SKM-1 treated with dmso at 0.1 percent for 144 hours (cell line): ENCODE measurements around the gene FBXL7.

Experiments
- DNase-seq: peaks from one replicate; lab custom pipeline; 2025; ENCODE audit not compliant: unreplicated experiment; lab: John Stamatoyannopoulos, UW

Gene FBXL7

GRCh38 chr5:15610216-15610615, 110.2 kb downstream of the FBXL7 start:
- no peak for DNase-seq

GRCh38 chr5:15611008-15611407, 111.0 kb downstream of the FBXL7 start:
- no peak for DNase-seq

GRCh38 chr5:15612915-15613635, 113.1 kb downstream of the FBXL7 start:
- no peak for DNase-seq

- no peak for DNase-seq
Measured at GRCh38 chr5:15614679-15615078, 114.7 kb downstream of the FBXL7 start.

GRCh38 chr5:15615859-15616258, 115.9 kb downstream of the FBXL7 start:
- no peak for DNase-seq

- no peak for DNase-seq
Measured at GRCh38 chr5:15618938-15619337, 119.0 kb downstream of the FBXL7 start.

GRCh38 chr5:15620501-15620900, 120.5 kb downstream of the FBXL7 start:
- DNase-seq: no peak

- DNase-seq: no peak
Measured at GRCh38 chr5:15621094-15621493, 121.1 kb downstream of the FBXL7 start.

- DNase-seq: no peak
Measured at GRCh38 chr5:15623794-15624193, 123.8 kb downstream of the FBXL7 start.

GRCh38 chr5:15627109-15627508, 127.1 kb downstream of the FBXL7 start:
- no peak for DNase-seq

GRCh38 chr5:15627647-15628046, 127.7 kb downstream of the FBXL7 start:
- no peak for DNase-seq

- no peak for DNase-seq
Measured at GRCh38 chr5:15630441-15630840, 130.5 kb downstream of the FBXL7 start.

GRCh38 chr5:15634591-15635288, 134.8 kb downstream of the FBXL7 start:
- no peak for DNase-seq

GRCh38 chr5:15635289-15635616, 135.3 kb downstream of the FBXL7 start:
- DNase-seq: no peak

- no peak for DNase-seq
Measured at GRCh38 chr5:15637345-15637744, 137.4 kb downstream of the FBXL7 start.

GRCh38 chr5:15637886-15638285, 137.9 kb downstream of the FBXL7 start:
- no peak for DNase-seq

GRCh38 chr5:15638296-15638695, 138.3 kb downstream of the FBXL7 start:
- DNase-seq: no peak

- DNase-seq: no peak
Measured at GRCh38 chr5:15639288-15639687, 139.3 kb downstream of the FBXL7 start.

GRCh38 chr5:15640116-15640515, 140.1 kb downstream of the FBXL7 start:
- no peak for DNase-seq

GRCh38 chr5:15643731-15644130, 143.8 kb downstream of the FBXL7 start:
- DNase-seq: no peak

- no peak for DNase-seq
Measured at GRCh38 chr5:15645381-15646160, 145.6 kb downstream of the FBXL7 start.

GRCh38 chr5:15646371-15646770, 146.4 kb downstream of the FBXL7 start:
- DNase-seq: no peak
